Measurements from ENCODE around the gene GTPBP4. TPM values are rescaled to one million over a fixed set of nuclear protein-coding genes. Genes with fewer than 3 reads are reported as not detected.

The GTPBP4 gene
- total and polyA plus RNA-seq, 4 donors = 9.8 to 15.1 (median 12.1) TPM

DNA sequence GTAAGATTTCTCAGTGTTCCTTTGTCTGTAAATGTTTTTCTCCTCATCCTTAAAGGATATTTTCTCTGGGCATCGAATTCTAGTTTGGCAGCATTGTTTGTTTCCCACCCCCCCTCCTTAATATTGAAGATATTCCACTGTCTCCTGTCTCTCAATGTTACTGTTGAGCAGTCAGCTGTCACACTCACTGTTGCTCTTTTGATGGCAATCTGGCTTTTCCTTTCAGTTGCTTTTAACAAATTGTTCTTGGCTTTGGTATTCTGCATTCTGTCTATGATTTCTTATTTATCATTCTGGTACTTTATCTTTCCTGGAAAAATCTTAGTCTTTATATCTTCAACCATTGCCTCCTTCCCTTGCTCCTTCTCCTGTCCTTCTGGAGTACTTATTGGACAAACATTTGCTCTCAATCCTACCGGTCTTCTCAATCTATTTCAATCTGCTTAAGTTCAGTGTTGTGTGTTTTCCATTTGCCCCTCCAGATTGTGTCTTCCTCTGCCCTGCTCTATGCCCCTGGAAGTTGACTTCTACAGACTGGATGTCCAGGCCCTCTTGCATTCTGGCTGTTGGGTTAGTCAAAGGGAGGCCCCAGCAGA lies 9.3 kb upstream of the GTPBP4 start:
- TF ChIP-seq, protein P1, sequence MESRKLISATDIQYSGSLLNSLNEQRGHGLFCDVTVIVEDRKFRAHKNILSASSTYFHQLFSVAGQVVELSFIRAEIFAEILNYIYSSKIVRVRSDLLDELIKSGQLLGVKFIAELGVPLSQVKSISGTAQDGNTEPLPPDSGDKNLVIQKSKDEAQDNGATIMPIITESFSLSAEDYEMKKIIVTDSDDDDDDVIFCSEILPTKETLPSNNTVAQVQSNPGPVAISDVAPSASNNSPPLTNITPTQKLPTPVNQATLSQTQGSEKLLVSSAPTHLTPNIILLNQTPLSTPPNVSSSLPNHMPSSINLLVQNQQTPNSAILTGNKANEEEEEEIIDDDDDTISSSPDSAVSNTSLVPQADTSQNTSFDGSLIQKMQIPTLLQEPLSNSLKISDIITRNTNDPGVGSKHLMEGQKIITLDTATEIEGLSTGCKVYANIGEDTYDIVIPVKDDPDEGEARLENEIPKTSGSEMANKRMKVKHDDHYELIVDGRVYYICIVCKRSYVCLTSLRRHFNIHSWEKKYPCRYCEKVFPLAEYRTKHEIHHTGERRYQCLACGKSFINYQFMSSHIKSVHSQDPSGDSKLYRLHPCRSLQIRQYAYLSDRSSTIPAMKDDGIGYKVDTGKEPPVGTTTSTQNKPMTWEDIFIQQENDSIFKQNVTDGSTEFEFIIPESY (IDR thresholded peaks at IDR 0.05) = no peak
- TF ChIP-seq FOXA2 (IDR thresholded peaks at IDR 0.05) (no peak), YY1 (IDR thresholded peaks at IDR 0.05) (no peak), RAD21 (IDR thresholded peaks at IDR 0.05) (no peak), EGR1 (IDR thresholded peaks at IDR 0.05; ENCODE audit: low read depth in 2 of 2) (no peak), TAF1 (conservative IDR thresholded peaks at IDR 0.05) (no peak), FOXA1 (IDR thresholded peaks at IDR 0.05) (no peak), RXRA (IDR thresholded peaks at IDR 0.05) (no peak), HNF4A (conservative IDR thresholded peaks at IDR 0.05) (no peak), SP1 (IDR thresholded peaks at IDR 0.05) (no peak), HNF4G (IDR thresholded peaks at IDR 0.05) (no peak), GABPA (IDR thresholded peaks at IDR 0.05 in 1 of 2, conservative IDR thresholded peaks at IDR 0.05 in 1 of 2) (no peak), JUND (IDR thresholded peaks at IDR 0.05) (no peak)
- TF ChIP-seq, protein P2, sequence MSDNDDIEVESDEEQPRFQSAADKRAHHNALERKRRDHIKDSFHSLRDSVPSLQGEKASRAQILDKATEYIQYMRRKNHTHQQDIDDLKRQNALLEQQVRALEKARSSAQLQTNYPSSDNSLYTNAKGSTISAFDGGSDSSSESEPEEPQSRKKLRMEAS (IDR thresholded peaks at IDR 0.05) = no peak
- TF ChIP-seq, protein P3, sequence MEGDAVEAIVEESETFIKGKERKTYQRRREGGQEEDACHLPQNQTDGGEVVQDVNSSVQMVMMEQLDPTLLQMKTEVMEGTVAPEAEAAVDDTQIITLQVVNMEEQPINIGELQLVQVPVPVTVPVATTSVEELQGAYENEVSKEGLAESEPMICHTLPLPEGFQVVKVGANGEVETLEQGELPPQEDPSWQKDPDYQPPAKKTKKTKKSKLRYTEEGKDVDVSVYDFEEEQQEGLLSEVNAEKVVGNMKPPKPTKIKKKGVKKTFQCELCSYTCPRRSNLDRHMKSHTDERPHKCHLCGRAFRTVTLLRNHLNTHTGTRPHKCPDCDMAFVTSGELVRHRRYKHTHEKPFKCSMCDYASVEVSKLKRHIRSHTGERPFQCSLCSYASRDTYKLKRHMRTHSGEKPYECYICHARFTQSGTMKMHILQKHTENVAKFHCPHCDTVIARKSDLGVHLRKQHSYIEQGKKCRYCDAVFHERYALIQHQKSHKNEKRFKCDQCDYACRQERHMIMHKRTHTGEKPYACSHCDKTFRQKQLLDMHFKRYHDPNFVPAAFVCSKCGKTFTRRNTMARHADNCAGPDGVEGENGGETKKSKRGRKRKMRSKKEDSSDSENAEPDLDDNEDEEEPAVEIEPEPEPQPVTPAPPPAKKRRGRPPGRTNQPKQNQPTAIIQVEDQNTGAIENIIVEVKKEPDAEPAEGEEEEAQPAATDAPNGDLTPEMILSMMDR (IDR thresholded peaks at IDR 0.05; ENCODE audit: low read depth, low read length, missing input control) = no peak
- TF ChIP-seq, protein P4, sequence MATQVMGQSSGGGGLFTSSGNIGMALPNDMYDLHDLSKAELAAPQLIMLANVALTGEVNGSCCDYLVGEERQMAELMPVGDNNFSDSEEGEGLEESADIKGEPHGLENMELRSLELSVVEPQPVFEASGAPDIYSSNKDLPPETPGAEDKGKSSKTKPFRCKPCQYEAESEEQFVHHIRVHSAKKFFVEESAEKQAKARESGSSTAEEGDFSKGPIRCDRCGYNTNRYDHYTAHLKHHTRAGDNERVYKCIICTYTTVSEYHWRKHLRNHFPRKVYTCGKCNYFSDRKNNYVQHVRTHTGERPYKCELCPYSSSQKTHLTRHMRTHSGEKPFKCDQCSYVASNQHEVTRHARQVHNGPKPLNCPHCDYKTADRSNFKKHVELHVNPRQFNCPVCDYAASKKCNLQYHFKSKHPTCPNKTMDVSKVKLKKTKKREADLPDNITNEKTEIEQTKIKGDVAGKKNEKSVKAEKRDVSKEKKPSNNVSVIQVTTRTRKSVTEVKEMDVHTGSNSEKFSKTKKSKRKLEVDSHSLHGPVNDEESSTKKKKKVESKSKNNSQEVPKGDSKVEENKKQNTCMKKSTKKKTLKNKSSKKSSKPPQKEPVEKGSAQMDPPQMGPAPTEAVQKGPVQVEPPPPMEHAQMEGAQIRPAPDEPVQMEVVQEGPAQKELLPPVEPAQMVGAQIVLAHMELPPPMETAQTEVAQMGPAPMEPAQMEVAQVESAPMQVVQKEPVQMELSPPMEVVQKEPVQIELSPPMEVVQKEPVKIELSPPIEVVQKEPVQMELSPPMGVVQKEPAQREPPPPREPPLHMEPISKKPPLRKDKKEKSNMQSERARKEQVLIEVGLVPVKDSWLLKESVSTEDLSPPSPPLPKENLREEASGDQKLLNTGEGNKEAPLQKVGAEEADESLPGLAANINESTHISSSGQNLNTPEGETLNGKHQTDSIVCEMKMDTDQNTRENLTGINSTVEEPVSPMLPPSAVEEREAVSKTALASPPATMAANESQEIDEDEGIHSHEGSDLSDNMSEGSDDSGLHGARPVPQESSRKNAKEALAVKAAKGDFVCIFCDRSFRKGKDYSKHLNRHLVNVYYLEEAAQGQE (IDR thresholded peaks at IDR 0.05) = no peak
- TF ChIP-seq, protein P5, sequence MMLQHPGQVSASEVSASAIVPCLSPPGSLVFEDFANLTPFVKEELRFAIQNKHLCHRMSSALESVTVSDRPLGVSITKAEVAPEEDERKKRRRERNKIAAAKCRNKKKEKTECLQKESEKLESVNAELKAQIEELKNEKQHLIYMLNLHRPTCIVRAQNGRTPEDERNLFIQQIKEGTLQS (IDR thresholded peaks at IDR 0.05) = no peak
- Histone ChIP-seq H3K9me3 (ENCODE audit: control insufficient read depth in 4 of 4, low read length in 3 of 4) (peaks cover 4 to 8% (median 6%) of the 10 kb centered on the region in 4 donors), H3K36me3 (ENCODE audit: control insufficient read depth in 4 of 4, insufficient read depth in 3 of 4, low read depth in 1 of 4, low read length in 3 of 4) (no peaks in the 10 kb centered on the region), H3K9ac (ENCODE audit: low read depth in 1 of 2, low read length in 2 of 2) (no peak overlapping the region), H3K4me1 (ENCODE audit: control insufficient read depth in 4 of 4, insufficient read depth in 4 of 4, low read length in 3 of 4) (no peaks in the 10 kb centered on the region), H3K27ac (ENCODE audit: low read depth in 1 of 2, low read length in 2 of 2) (no peak overlapping the region), H3K27me3 (ENCODE audit: control insufficient read depth in 4 of 4, insufficient read depth in 4 of 4, low read length in 3 of 4) (no peaks in the 10 kb centered on the region), H3K4me3 (ENCODE audit: low read depth in 1 of 3, low read length in 3 of 3) (no peak overlapping the region)
- WGBS = 88% methylated on average over 2 of the region's 2 CpGs
- no peak for DNase-seq (ENCODE audit: low spot score)
